ENCODE data around the gene TNFSF13B. TPM values are rescaled to one million over a fixed set of nuclear protein-coding genes. Genes with fewer than 3 reads are reported as not detected.

TNFSF13B gene
- total and polyA plus RNA-seq, 12 donors = 6.8 to 81.3 (median 17.8) TPM

GRCh38 chr13:108349269-108349668 is 79.8 kb downstream of the TNFSF13B start:
- 0 to 89% (median 64%) methylated on average over 1 of the region's 1 CpG for WGBS, 4 donors
- Histone ChIP-seq H3K27me3 (no peaks in the 10 kb centered on the region), H3K36me3 (replicated peaks in 1 of 2) (no peaks in the 10 kb centered on the region), H3K4me3 (no peak overlapping the region), H3K9me3 (replicated peaks in 1 of 3) (no peaks in the 10 kb centered on the region), H3K27ac (no peak overlapping the region), H3K4me1 (replicated peaks in 1 of 2) (no peaks in the 10 kb centered on the region)
- no peak for TF ChIP-seq POLR2A (IDR thresholded peaks at IDR 0.05)
- TF ChIP-seq, protein P1, sequence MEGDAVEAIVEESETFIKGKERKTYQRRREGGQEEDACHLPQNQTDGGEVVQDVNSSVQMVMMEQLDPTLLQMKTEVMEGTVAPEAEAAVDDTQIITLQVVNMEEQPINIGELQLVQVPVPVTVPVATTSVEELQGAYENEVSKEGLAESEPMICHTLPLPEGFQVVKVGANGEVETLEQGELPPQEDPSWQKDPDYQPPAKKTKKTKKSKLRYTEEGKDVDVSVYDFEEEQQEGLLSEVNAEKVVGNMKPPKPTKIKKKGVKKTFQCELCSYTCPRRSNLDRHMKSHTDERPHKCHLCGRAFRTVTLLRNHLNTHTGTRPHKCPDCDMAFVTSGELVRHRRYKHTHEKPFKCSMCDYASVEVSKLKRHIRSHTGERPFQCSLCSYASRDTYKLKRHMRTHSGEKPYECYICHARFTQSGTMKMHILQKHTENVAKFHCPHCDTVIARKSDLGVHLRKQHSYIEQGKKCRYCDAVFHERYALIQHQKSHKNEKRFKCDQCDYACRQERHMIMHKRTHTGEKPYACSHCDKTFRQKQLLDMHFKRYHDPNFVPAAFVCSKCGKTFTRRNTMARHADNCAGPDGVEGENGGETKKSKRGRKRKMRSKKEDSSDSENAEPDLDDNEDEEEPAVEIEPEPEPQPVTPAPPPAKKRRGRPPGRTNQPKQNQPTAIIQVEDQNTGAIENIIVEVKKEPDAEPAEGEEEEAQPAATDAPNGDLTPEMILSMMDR (IDR thresholded peaks at IDR 0.05) = no peak
- DNase-seq = no peak
- intact Hi-C loops (cut with DNase I) = no loop called here

DNA sequence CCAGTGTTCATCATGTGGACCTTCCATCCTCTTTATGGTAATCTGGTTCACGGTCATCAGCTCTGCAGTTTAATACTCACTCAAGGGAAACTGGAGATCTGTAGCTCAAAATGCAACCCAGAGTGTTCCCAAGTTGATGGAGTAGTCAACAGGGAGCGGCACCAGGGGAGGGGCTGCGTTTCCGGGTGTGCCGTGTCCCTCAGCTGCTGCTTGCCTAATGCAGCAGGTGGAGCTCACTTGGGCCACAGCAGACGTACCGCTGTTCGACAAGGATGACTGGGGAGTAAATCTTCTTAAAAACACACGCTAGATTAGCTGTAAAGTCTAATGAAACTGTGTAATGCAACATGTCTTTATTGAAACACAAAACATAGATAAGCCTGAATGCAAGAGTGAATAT is 81.1 kb downstream of the TNFSF13B start:
- Histone ChIP-seq H3K4me3 (no peak overlapping the region), H3K27me3 (no peaks in the 10 kb centered on the region), H3K4me1 (replicated peaks in 1 of 2) (no peaks in the 10 kb centered on the region), H3K36me3 (replicated peaks in 1 of 2) (no peaks in the 10 kb centered on the region), H3K27ac (no peak overlapping the region), H3K9me3 (replicated peaks in 1 of 3) (no peaks in the 10 kb centered on the region)
- intact Hi-C loops (cut with DNase I) = no loop called here
- WGBS, 4 donors = 85 to 95% (median 90%) methylated on average over 9 of the region's 9 CpGs
- no peak for DNase-seq
- TF ChIP-seq POLR2A (IDR thresholded peaks at IDR 0.05) = no peak
- TF ChIP-seq, protein P1 (IDR thresholded peaks at IDR 0.05) = no peak

DNA sequence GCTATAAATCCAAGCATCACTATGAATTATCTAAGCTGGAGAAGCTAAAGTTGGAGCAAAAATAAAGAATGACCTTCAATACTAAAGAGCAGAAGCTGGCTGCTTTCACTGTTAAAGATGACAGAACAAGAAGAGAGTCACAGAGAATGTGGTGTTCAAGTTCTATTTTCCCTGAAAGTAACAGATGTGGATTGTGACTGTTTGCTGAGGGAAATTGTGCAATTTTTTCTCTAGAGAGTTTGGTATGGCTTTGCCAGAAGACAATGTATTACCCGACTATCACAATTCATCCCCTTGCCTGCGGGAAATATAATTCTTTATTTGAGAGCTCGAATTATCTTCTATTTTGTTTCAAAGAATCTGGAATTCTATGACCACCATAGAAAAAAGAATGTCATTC is 83.1 kb downstream of the TNFSF13B start:
- no peaks in the 10 kb centered on the region for H3K9me3 ChIP-seq (replicated peaks in 1 of 3)
- intact Hi-C loops (cut with DNase I) = no loop called here
- no peak for DNase-seq
- H3K4me1 ChIP-seq (replicated peaks in 1 of 2) = no peaks in the 10 kb centered on the region
- 52 to 63% (median 55%) methylated on average over 3 of the region's 3 CpGs for WGBS, 4 donors
- H3K4me3 ChIP-seq = no peak overlapping the region
- H3K27me3 ChIP-seq = no peaks in the 10 kb centered on the region
- H3K27ac ChIP-seq = no peak overlapping the region
- no peak for TF ChIP-seq POLR2A (IDR thresholded peaks at IDR 0.05)
- TF ChIP-seq, protein P1 (IDR thresholded peaks at IDR 0.05) = no peak
- H3K36me3 ChIP-seq (replicated peaks in 1 of 2) = no peaks in the 10 kb centered on the region

- TF ChIP-seq POLR2A (IDR thresholded peaks at IDR 0.05) = no peak
- TF ChIP-seq, protein P1 (IDR thresholded peaks at IDR 0.05) = no peak
- WGBS, 4 donors = 88 to 95% (median 91%) methylated on average over 3 of the region's 3 CpGs
- DNase-seq = no peak
Observed at GRCh38 chr13:108357228-108357627, 87.7 kb downstream of the TNFSF13B start.

More at GRCh38 chr13:108357228-108357627, 87.7 kb downstream of the TNFSF13B start:
- intact Hi-C loops (cut with DNase I) = no loop called here
- Histone ChIP-seq H3K9me3 (replicated peaks in 1 of 3) (no peaks in the 10 kb centered on the region), H3K27me3 (no peaks in the 10 kb centered on the region), H3K36me3 (replicated peaks in 1 of 2) (no peaks in the 10 kb centered on the region), H3K27ac (no peak overlapping the region), H3K4me3 (no peak overlapping the region), H3K4me1 (replicated peaks in 1 of 2) (no peaks in the 10 kb centered on the region)

Small RNAs within 50 kb of the gene (small RNA-seq; reads per million reads assigned to genes)
- gene RNA5SP39 = 0 reads per million in 2 donors

Other genes starting within 250 kb of the TNFSF13B start
- gene LIG4, start 54.2 kb upstream of the TNFSF13B start, total RNA-seq = 10 to 100 TPM in 7 of 9 donors, 1 to 10 TPM in 2; 5.9 to 16.7 (median 12.9) TPM
- gene LIG4, start 54.2 kb upstream of the TNFSF13B start, polyA plus RNA-seq = 10 to 100 TPM in 2 of 3 donors, 1 to 10 TPM in 1; 9.8 to 20.1 (median 14.3) TPM
- gene ABHD13, start 51.3 kb upstream of the TNFSF13B start, total RNA-seq = 10 to 100 TPM in 2 of 9 donors, 1 to 10 TPM in 7; 5.5 to 11.6 (median 8.4) TPM
- gene ABHD13, start 51.3 kb upstream of the TNFSF13B start, polyA plus RNA-seq = 1 to 10 TPM; 2.6 to 9.9 (median 3.2) TPM